SK-N-MC (cell line): ENCODE measurements around the gene CLASP1.

Experiments used
- EZH2 ChIP-seq: fragments of 200-600 bp; sonication (generic); IDR thresholded peaks from one replicate; pipeline ENCODE4 v1.6.1; 2017; ENCODE audit warnings: antibody characterized with exemption
- FOXP2 ChIP-seq: optimal IDR thresholded peaks from 2 replicates; pipeline ENCODE3; 2011; ENCODE audit warnings: mild to moderate bottlenecking, moderate library complexity; ENCODE audit not compliant: insufficient read depth; ENCODE audit errors: extremely low read length, control extremely low read depth

- TF ChIP-seq FOXP2 (no peak), EZH2 (no peak)
These were observed 206.4 kb downstream of the CLASP1 start for GRCh38 chr2:121442889-121443288.
